HK-2 (cell line): Measurements from ENCODE around the gene GLP2R.

Experiments used
- DNase-seq: peaks from one replicate; pipeline ENCODE4 v3.0.0-alpha.2; 2018; ENCODE audit not compliant: unreplicated experiment

Gene GLP2R

DNA sequence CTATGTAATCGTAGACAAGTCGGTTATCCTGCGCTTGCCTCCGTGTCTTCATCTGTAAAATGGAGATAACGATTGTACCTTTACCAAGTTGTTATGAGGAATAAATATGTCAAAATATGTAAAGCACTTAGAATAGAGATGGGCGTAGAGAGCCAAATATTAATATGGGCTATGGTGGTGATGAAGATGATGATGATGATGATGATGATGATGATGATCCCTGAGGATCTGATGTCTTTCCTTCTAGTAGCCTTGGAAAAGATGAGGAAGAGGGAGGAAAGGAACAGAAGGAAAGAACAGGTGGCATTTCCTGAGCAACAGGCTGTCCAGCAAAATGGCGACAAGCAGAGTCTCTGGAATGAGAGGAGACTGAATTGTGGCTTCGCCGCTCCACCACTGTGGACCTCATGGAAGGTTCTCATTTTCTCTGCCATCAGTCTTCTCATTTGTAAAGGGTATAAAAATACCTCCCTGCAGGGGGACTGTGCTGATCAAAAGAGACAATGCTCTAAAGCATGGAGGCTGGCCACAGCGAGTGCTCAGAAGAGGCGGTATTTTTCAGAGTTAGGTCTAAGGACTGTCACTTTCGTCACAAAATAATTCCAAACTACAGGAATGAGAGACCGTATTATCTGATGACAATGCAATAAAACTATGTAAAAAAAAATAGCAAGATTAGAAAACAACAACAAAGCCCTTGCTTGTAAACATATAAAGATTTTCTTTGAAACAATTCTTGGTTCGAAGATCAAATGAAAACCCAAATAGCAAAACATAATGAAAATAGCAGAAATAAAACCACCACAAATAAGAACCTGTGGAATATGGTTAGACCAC is 96.5 kb downstream of the GLP2R start:
- DNase-seq, result no peak

DNA sequence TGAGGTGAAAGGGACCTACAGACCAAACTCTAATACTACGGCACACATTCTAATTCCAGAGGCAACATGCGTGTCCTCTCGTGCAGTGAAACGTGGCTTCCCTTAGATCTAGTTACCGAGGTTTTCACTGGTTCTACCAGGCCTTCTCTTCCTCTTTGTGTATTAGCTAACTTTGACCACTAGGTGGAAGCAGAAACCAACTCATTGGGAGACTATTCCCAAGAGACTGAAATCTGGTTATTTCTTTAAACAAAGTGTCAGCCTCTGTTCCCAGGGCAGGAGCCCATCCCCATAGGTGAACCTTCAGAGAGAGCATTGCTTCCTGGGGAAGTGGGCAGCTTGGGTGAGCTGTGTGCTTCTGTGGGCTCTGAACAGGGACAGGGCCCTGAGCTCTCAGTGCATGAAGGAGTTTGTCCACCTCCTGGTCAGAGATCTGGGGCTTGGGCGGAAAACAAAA is 99.0 kb downstream of the GLP2R start:
- peak; percentile 22 for DNase-seq

DNA sequence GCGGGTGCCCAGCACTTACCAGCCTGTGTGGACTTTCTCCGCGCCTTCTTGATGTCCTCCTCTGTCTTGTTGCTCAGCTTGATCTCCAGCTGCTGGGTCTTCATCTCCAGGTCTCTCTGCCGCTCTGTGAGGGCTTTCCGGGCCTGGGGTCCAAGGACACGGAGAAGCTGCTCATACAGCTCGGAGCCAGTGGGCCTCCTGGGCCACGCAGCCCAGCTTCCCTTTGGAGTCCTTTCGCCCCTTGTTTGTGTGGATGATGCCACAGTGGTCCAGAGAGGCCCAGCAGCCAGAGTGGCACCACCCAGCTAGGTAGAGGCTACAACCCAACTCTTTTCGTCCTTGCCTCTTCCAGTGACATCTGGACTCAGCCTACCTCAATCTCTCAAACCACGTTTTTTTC is 99.7 kb downstream of the GLP2R start:
- no peak for DNase-seq

DNA sequence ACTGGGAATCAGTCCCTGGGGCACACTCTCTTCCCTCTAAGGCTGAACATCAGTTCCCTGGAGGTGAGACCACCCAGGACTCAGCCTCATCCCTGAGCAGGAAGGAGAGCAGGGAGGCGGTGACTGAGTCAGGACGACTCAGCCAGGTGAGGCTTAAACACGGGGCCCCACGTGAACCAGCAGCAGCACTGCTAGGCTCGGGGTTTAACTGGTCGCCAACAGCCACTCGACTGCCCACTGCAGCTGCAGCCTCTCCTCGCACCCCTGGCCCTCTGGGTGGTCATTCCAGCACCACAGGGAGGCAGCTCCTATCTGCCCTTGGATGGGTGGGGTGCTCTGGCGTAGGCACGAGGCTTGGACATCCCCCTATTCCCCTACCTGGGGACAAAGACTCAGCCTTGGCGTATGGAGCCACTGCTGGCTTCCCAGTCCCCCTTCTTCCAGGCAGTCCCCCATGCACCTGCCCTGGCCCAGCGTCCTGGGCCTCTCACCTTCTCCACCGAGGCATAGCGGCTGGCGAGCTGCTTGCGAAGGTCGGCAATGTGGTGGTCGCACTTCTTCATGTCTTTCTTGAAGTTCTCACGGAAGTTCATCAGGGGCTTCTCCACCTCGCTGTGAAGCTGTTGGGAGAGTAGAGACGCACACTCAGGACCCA is 100.6 kb downstream of the GLP2R start:
- no peak for DNase-seq

DNA sequence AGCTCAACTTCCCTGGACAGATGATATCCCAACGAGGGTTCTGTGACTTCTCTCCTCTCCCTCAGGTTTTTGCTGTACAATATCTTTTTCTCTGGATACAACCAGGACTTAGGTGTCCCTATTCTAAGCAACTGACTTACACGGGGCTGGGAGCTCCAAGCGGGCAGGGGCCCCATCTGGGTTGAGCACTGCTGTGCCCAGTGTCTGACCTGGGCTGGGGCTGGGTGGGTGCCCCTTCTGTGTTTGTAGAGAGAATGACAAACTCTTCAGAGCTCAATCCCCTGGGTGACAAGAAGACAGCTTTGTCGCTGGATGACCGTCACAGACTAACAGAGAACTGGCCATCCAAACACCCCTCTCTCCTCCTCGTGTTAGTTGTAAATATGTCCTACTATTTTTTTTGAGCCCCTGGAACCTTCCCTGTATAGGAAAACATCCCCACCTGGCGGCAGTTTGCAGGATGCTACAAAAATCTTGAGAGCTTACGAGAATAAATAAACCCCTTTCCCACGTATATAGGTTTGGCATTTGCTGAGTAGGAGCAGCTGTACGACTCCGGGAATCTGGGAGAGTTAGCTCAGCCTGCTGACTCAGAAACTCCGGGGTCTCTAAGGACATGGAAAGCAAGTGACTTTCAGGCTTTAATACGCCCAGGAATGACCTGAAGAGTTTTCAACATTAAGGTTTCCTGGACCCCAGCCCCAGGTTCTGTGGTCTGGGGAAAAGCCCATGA is 103.0 kb downstream of the GLP2R start:
- peak; percentile 39 for DNase-seq

DNA sequence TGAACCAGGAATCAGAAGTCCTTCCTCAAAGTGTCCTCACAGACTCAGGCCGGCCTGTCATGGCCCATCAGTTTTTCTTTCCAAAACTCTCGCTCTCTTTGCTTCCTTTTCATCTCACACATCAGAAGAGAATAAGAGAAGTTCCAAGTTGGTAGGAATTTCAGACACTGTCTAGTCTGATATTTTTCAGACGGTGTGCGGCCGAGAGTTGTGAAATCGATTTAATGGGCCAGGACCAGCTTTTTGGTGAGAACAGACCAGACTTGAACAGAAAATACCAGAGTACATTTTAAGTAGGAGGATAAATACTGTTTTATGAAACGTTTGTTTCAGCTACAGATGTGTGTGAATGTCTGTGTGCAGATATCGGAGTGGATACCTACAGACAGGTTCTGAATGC is 104.1 kb downstream of the GLP2R start:
- no peak for DNase-seq

DNA sequence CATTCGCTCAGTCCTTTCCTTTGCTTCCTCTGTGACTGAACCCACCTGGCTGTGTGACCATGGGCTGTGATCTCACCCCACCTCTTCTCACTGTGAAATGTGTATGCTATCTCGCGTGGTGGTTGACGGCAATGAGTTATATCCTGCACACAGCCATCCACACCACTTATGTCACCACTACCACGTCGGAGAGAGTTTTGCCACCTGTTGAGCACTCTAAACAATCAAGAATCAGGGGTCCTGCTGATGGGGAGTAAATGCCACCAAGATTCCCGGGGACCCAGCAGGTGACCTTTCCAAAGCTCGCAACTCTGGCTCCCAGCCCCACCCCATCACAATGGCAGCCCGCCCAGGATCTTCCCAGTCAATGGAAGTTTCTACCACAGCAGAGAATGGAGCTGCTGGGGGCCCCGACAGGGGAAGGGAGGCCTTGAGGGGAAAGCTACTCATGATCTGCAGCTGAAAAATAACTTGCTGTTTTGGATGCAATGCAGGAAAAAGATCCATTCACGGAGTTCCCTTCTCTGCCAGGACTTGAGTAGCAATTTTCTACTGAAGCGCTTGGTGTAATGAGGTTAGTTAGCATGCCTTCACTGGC is 105.5 kb downstream of the GLP2R start:
- DNase-seq, result no peak

DNA sequence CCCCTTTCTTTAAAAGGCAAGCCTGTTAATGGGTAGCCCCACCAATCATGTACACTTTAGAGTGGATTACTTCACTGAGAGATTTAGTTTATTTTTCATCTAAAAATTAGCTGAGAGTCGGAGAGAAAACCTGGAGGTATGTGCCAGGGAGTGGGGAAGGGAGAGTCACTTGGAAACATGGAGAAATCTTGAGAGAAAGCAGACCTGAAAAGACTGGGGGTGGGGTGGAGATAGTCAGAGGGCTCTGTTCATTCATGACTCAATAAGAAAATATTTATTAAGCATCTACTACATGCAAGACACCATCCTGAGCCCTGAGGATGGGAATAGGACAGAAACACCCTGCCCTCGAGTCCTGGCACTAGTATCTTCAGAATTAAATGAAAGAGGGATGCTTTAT is 106.8 kb downstream of the GLP2R start:
- no peak for DNase-seq

DNA sequence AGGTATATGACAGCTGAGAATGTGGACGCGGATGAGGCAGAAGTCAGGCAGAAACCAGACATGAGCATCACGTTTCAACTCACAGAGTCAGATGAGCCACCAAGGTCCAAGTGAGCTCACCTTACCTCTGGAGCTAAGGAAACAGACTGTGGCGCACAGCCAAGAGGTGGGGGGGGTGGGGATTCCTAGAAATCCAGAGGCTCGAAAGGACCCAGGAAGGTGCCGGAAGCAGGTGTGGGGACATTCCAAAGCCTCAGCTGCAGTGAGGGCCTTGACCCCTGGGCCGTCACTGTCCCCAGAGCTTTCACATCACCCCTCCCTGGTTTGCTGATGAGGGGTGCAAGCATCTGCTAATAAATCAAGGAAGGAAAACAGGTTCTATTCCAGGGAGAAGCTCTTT is 108.6 kb downstream of the GLP2R start:
- DNase-seq, result no peak

DNA sequence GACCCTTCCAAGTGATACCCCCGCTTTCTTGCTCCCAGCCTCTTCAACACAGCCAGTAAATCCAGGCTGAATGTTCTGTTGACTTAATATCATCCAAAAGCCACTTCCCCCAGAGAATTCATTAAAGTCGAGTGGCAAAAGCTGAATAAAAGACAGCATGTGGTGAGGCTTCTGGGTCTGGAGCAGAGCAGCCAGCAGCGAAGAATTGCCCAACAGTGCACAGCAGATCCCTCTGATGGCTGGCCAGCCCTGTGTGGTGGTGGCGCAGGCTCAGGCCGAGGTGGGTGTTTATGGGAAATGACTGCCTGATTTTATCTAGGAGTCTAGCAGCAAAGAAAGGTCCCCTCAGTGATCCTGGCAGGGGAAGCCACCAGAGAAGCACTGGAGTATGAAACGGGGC is 109.7 kb downstream of the GLP2R start:
- no peak for DNase-seq

DNA sequence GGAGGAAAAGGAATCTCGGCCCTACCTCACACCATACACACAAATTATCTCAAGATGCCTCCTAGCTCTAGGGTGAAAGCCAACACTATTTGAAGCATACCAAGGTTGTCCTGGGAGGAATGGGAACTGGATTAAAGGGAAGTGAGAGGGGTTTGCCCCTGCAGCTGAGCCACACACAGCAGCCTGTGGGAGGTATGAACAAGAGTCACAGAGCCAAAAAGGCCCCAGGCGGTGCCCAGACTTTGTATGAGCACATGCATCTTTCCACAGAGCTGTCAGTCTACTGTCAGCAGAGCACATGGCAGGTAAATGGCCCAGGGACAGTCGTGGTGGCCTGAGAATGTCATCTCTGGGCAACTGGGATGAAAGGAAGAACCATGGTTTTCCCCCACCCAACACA is 110.4 kb downstream of the GLP2R start:
- no peak for DNase-seq

DNA sequence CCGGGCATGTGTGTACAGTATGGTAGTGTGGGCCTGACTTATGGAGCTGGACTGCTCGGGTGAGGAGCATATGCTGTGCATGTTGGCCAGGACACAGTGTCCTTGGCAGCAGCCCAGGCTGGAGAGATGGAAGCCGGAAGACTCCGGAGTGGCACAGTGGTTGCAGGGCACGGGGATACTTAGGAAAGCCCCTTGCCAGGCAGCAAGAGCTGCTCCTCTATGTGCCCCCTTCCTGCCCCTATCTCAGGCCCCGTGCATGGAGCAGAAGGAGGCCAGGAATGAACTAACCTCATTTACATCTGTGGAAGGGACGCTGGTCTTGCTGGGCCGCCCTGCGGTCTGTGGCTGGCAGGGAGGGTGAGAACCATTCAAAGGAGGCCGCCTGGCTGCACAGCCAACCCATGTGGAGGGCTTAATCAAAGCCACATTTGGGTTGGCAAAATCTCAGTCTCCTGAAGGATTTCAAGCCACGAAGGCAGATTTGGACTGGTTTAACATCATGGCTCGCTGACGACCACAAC is 111.6 kb downstream of the GLP2R start:
- no peak for DNase-seq

DNA sequence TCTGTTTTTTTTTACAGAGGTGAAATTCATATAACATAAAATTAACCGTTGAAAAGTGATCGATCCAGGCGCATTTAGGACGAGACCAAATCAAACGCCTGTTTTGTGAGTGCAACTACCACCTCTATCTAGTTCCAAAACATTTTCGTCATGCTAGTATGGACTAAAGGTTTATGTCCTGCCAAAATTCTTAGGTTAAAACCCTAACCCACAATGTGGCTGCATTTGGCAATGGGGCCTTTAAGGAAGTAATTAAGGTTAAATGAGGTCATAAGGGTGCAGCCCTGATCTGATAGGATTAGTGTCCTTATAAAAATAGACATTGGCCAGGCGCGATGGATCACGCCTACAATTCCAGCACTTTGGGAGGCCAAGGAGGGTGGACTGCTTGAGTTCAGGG is 112.2 kb downstream of the GLP2R start:
- DNase-seq, result no peak

DNA sequence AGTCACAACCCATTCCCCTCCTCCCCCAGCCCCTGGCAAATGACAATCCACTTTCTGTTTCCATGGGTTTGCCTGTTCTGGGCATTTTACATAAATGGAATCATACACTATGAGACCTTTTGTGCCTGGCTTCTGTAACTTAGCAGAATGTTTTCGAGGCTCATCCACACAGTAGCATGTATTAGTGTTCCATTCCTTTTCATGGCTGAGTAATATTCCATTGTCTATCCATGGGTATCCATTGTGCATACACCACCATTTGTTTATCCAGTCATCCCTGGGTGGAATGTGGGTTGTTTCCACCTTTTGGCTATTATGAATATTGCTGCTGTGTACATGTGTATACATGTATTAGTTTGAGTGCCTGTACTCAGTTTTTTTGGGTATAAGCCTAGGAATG is 113.0 kb downstream of the GLP2R start:
- no peak for DNase-seq

DNA sequence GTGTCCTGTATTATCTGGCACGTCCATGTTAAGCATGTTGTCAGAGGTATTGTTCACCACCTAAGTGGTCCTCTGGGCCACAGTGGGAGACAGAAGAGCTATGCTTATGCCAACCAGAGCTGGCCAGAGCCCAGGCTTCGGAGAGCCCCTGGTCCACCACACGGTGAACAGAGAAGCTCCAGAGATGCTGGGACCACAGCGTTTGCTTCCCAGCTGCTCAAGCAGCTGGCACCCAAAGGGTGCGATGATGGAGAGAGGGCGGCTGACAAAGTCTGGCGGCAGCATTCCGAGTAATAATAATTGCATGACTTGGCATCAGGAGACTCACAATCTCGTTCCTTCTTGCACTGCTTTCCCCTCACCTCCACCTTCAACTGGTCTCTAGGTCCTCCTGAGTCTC is 115.1 kb downstream of the GLP2R start:
- DNase-seq, result no peak

DNA sequence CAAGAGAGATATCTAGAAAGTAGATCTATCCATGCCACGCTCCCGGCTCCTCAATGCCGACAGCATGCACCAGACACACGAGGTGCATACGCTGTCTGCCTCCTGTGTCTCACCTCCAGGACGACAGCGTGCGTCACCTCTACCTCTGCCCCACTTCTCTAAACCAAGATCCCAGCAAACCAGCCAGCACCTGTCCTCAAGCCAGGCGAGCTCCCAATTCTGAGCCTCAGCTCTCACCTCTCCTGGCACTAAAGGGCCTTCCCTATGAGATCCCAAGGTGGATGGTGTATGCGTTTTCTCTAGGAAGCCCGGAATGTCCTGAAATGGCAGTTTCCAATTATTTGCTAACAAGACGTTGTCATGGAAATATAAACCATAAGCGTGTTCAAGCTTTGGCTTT is 115.6 kb downstream of the GLP2R start:
- no peak for DNase-seq
